Activated T-cell treated with anti-CD3 and anti-CD28 coated beads, Interleukin-2, amount 50 U/mL, for 1 hour (primary cell): ENCODE results near the gene RGR.

ENCODE experiments used
- DNase-seq: peaks from one replicate; pipeline ENCODE4 v3.0.0-alpha.2; 2020

Gene RGR

DNA sequence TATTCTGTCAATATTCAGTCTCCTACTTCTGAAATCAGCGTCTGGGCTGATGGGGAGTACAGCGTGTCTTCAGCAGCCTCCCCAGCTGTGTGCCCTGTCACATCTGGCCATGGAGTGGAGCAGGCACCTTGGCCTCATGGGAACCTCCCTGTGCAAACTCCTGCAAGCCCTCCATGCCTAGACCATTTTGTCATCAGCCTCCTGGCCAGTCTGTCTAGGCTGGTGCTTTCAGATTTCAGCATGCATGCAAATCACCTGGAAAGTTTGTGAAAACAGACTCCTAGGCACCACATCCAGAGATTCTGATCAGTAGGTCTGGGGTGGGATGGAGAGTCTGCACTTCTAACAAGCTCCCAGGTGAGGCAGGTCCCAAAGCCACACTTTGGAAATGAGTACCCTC is 57.4 kb downstream of the RGR start:
- no peak for DNase-seq

DNA sequence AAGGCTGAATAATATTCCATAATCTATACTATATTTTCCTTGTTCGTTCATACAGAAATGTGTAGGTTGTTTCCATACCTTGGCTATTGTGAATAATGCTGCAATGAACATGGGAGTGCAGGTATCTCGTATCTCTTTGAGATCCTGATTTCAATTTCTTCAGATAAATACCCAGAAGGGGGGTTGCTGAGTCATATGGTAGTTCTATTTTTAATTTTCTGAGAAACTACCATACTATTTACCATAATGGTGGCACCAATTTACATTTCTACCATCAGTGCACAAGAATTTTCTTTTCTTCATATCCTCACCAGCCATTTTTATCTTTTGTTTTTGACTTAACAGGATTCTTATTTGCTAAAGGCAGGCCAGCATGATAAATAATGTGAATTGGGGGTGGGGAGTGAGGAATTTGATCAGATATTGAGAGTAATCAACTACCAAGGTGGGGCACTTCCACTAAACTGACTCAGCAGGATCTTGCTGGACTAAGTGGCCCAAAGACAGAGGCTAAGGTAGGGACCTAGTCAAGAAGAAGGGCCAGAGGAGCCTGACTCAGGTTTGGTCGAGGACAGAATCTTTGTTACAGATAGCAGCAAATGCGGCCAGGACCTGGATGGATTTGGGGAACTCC is 62.0 kb downstream of the RGR start:
- DNase-seq = no peak

- no peak for DNase-seq
Observed at GRCh38 chr10:84308021-84308420, 63.2 kb downstream of the RGR start.

DNA sequence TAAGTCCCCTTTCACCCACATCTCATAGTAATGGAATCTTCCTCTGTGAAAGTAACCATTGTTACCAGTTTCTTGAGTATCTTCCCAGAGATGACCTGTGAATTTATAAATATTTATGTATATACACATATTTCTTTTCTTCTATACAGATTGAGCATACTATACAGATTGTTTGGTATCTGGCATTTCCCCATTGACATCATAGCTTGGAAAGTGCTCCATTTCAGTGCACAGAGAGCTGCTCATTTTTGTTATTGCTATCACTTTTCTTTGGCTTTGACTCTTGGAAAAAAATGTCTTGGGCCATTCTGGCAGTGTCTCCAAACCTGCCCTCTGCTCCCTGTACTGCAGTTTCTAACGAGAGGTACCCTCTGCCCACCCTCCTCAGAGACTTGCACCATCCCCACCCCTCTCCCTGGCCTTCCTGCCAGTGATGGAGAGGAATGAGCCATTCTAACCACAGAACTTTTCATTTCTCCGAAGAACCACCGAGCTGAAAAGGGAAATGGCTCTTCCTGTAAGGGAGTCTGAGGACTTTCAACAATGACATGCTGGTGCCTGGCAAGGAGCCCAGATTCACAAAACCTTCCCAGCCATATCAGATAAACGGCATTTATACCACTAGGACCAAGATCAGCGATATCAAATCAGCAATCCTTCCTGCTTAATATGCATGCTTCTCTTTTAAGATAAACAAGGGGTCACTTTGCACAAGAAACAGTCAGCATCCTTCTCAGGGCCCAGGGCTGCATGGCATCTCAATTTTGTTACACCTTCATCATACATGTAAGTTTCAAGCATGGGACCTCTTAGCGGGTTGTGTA is 63.8 kb downstream of the RGR start:
- peak; percentile 37 for DNase-seq
